K562 treated with DMSO at 1 percent for 12 hours (cell line): ENCODE measurements around the gene SIRT2. TPM values are rescaled to one million over a fixed set of nuclear protein-coding genes. Genes with fewer than 3 reads are reported as not detected.

ENCODE experiments used
- total RNA-seq: library from RNA; unstranded; fragments of 300-600 nt; gene quantifications from 2 replicates; pipeline ENCODE4 v1.2.3, GENCODE V29; 2022; ENCODE audit not compliant: insufficient read depth

SIRT2 gene
- total RNA-seq: 92.8 and 102 TPM in 2 replicates

GRCh38 chr19:38899447-38900201 is at the start of gene SIRT2, which contains the start of gene NFKBIB:
SIRT2 (minus strand) TSS chr19:38899618; CDS start chr19:38899521, 97 bp downstream.
NFKBIB (plus strand) TSS chr19:38899969; CDS start chr19:38900033, 64 bp downstream.

GRCh38 chr19:38930776-38931520 is 31.5 kb upstream of the SIRT2 start, which contains the start of gene MRPS12:
MRPS12 (plus strand) TSS chr19:38930944; CDS start chr19:38931295, 351 bp downstream.

GRCh38 chr19:38929929-38930775 is 30.7 kb upstream of the SIRT2 start, which contains the start of gene SARS2:
SARS2 (minus strand) TSS chr19:38930763; CDS start chr19:38930736, 27 bp downstream.

GRCh38 chr19:38877781-38878574 is 21.4 kb downstream of the SIRT2 start, which contains the start of gene RINL:
RINL (minus strand) TSS chr19:38878275; CDS start chr19:38876742, 1,533 bp downstream.

GRCh38 chr19:38849860-38850435 is 49.5 kb downstream of the SIRT2 start, which contains the start of gene HNRNPL:
HNRNPL (minus strand) TSS chr19:38849986; CDS start chr19:38849966, 20 bp downstream.

Other genes with a start within 250 kb of the SIRT2 start
- gene CAPN12, start 155.1 kb downstream of the SIRT2 start, total RNA-seq: 1.4 TPM in 1 of 2 replicates, not detected in the other
- gene LGALS7, start 126.1 kb downstream of the SIRT2 start, total RNA-seq: not detected in 2 replicates
- not detected in 2 replicates for gene LGALS7B, start 110.4 kb downstream of the SIRT2 start, total RNA-seq
- 13.7 TPM in 1 of 2 replicates, not detected in the other for gene LGALS4, start 86.7 kb downstream of the SIRT2 start, total RNA-seq
- 222 and 244 TPM in 2 replicates for gene ECH1, start 67.8 kb downstream of the SIRT2 start, total RNA-seq
- gene HNRNPL, start 49.6 kb downstream of the SIRT2 start, total RNA-seq: 265 and 395 TPM in 2 replicates
- 6.4 and 7.8 TPM in 2 replicates for gene RINL, start 21.3 kb downstream of the SIRT2 start, total RNA-seq
- 23.6 and 27.6 TPM in 2 replicates for gene NFKBIB, start 351 bp upstream of the SIRT2 start, total RNA-seq
- gene CCER2, start 12.6 kb upstream of the SIRT2 start, total RNA-seq: not detected in 2 replicates
- gene SARS2, start 31.1 kb upstream of the SIRT2 start, total RNA-seq: 18.2 and 19.6 TPM in 2 replicates
- gene MRPS12, start 31.3 kb upstream of the SIRT2 start, total RNA-seq: 71.4 and 112 TPM in 2 replicates
- gene FBXO17, start 76.1 kb upstream of the SIRT2 start, total RNA-seq: 22.5 and 27.5 TPM in 2 replicates
- gene FBXO27, start 132.9 kb upstream of the SIRT2 start, total RNA-seq: 5.7 and 12.4 TPM in 2 replicates
- not detected in 2 replicates for gene ACP7, start 184.8 kb upstream of the SIRT2 start, total RNA-seq
- gene PAK4, start 226.2 kb upstream of the SIRT2 start, total RNA-seq: 23.3 and 38.4 TPM in 2 replicates